GM23248 (cell line): Measurements from ENCODE around the gene WDTC1. TPM values are rescaled to one million over a fixed set of nuclear protein-coding genes. Genes with fewer than 3 reads are reported as not detected.

Source experiments
- DNase-seq: peaks from one replicate; pipeline ENCODE4 v3.0.0-alpha.2; 2015
- H2AFZ ChIP-seq: fragments of 200-600 bp; sonication (generic); 2 replicates; pipeline ENCODE4 v1.6.1; 2016; ENCODE audit warnings: antibody characterized with exemption
- H3F3A ChIP-seq: fragments of 200-600 bp; sonication (generic); 2 replicates; pipeline ENCODE4 v1.6.1; 2016; ENCODE audit warnings: mild to moderate bottlenecking, antibody characterized with exemption, mixed run types; ENCODE audit not compliant: insufficient read depth
- H3K27ac ChIP-seq: fragments of 200-600 bp; sonication (generic); 2 replicates; pipeline ENCODE4 v1.5.1; 2016; ENCODE audit warnings: mild to moderate bottlenecking
- H3K27me3 ChIP-seq: fragments of 200-600 bp; sonication (generic); replicated peaks from 2 replicates; pipeline ENCODE4 v1.6.1; 2016; ENCODE audit warnings: mild to moderate bottlenecking; ENCODE audit not compliant: insufficient read depth
- H3K36me3 ChIP-seq: fragments of 200-600 bp; sonication (generic); 2 replicates; pipeline ENCODE4 v1.6.1; 2016; ENCODE audit warnings: low read depth, mild to moderate bottlenecking
- H3K4me1 ChIP-seq: fragments of 200-600 bp; sonication (generic); 2 replicates; pipeline ENCODE4 v1.6.1; 2016; ENCODE audit warnings: mild to moderate bottlenecking; ENCODE audit not compliant: insufficient read depth
- H3K4me2 ChIP-seq: fragments of 200-600 bp; sonication (generic); one replicate; pipeline ENCODE4 v1.6.1; 2016; ENCODE audit warnings: mild to moderate bottlenecking; ENCODE audit not compliant: unreplicated experiment
- H3K4me3 ChIP-seq: fragments of 200-600 bp; sonication (generic); 2 replicates; pipeline ENCODE4 v1.5.1; 2016; ENCODE audit warnings: mild to moderate bottlenecking
- H3K79me2 ChIP-seq: fragments of 200-600 bp; sonication (generic); 2 replicates; pipeline ENCODE4 v1.6.1; 2016; ENCODE audit warnings: mild to moderate bottlenecking; ENCODE audit not compliant: insufficient read depth
- H3K9ac ChIP-seq: fragments of 200-600 bp; sonication (generic); 2 replicates; pipeline ENCODE4 v1.6.1; 2016; ENCODE audit warnings: mild to moderate bottlenecking
- H3K9me2 ChIP-seq: fragments of 200-600 bp; sonication (generic); 2 replicates; pipeline ENCODE4 v1.6.1; 2016; ENCODE audit warnings: mixed run types, mild to moderate bottlenecking, moderate library complexity; ENCODE audit not compliant: insufficient read depth
- H3K9me3 ChIP-seq: fragments of 200-600 bp; sonication (generic); one replicate; pipeline ENCODE4 v1.6.1; 2017; ENCODE audit warnings: low read depth
- H4K20me1 ChIP-seq: fragments of 200-600 bp; sonication (generic); 2 replicates; pipeline ENCODE4 v1.6.0; 2016; ENCODE audit not compliant: insufficient read depth
- EZH2 ChIP-seq: fragments of 200-600 bp; sonication (generic); IDR thresholded peaks from 2 replicates; pipeline ENCODE4 v1.6.1; 2018; ENCODE audit warnings: antibody characterized with exemption, mild to moderate bottlenecking; ENCODE audit not compliant: insufficient read depth, poor library complexity, severe bottlenecking
- EZH2phosphoT487 ChIP-seq: fragments of 200-600 bp; sonication (generic); IDR thresholded peaks from 2 replicates; pipeline ENCODE4 v1.6.1; 2018; ENCODE audit warnings: antibody characterized with exemption, moderate library complexity, mild to moderate bottlenecking, low read depth; ENCODE audit not compliant: insufficient read depth
- WGBS, 2 experiments: methylation state at CpG; one replicate each; pipeline ENCODE4 v1.1.6; 2015 to 2017; ENCODE audit warnings: low lambda C conversion rate in 2 of 2, low coverage in 1 of 2; ENCODE audit errors: missing lambda C conversion rate in 2 of 2; 5-methylcytosine and 5-hydroxymethylcytosine counted together
- in situ Hi-C: fragments of 300-500 bp; cut with MboI; formaldehyde crosslinking; loops from 2 replicates; pipeline ENCODE4 v1.15.0; 2020
- polyA plus RNA-seq: library from polyadenylated mRNA; unstranded; fragments of >200 nt; fragmentation: Nextera tagmentation; extraction: Ambion mirVana; gene quantifications from 2 replicates; pipeline ENCODE4 v1.2.1, GENCODE V29; 2016
- total RNA-seq: library from RNA; depleted of rRNA; stranded (reverse); fragments of >200 nt; shearing (Covaris generic); gene quantifications from 2 replicates; pipeline ENCODE4 v1.2.3, GENCODE V29; 2014

The WDTC1 gene
- total and polyA plus RNA-seq, 2 experiments from 2014 or later = 4.1 to 24.0 TPM

DNA sequence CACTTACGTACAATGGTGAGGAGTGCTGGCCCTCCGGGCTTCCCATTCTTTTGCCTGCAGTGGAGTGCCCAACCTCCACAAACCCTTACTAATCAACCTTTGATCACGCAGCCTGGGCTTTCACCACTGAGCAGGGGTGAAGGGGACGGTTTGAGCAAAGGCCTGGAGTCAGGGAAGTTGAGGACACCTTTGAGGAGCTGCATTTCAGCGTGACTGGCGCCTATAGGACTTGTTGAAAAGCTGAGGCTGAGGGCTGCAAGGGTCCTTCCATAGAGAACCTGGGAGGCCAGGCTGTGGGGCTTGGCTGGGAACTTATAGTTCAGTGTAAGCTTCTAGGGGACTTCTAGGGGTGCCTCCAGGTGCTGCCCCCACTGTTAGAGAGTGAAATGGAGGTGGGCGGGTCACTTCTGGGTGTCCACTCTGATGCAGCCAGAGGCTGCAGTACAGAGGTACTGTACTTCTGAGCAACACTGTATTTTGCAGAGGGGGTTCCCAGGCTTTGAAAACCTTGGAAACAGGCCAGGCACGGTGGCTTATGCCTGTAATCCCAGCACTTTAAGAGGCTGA lies 117.2 kb downstream of the WDTC1 start:
- no peak overlapping the region for H2AFZ ChIP-seq
- H3F3A ChIP-seq = no peaks in the 10 kb centered on the region
- H3K79me2 ChIP-seq = no peaks in the 10 kb centered on the region
- TF ChIP-seq EZH2 = no peak
- no peak for TF ChIP-seq EZH2phosphoT487
- no peak overlapping the region for H3K27ac ChIP-seq
- 54 to 58% methylated on average over 8 of the region's 8 CpGs for WGBS, 2 experiments
- no peak overlapping the region for H3K4me3 ChIP-seq
- DNase-seq = no peak
- H3K9ac ChIP-seq = no peak overlapping the region
- H3K4me2 ChIP-seq = no peak overlapping the region
- in situ Hi-C loops = no loop called here
- H3K4me1 ChIP-seq = no peaks in the 10 kb centered on the region
- H3K9me2 ChIP-seq = no peaks in the 10 kb centered on the region
- H4K20me1 ChIP-seq = no peaks in the 10 kb centered on the region
- H3K27me3 ChIP-seq = no peaks in the 10 kb centered on the region
- no peaks in the 10 kb centered on the region for H3K9me3 ChIP-seq
- H3K36me3 ChIP-seq = no peaks in the 10 kb centered on the region

DNA sequence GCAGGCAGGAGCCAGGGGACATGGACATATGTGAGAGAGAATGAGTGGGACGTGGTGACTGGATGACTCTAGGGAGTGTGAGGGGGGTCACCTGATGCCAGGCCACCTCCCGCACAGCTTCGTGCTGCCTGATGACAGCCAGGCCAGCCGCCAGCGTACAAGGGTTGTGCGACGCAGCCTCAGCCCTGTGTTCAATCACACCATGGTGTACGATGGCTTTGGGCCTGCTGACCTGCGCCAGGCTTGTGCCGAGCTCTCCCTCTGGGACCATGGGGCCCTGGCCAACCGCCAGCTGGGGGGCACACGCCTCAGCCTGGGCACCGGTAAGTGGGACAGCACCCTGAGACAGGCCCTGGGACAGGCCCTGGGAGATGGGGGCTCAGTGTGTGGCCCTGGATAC lies 118.7 kb downstream of the WDTC1 start:
- Histone ChIP-seq H3K4me1 (no peaks in the 10 kb centered on the region), H4K20me1 (no peaks in the 10 kb centered on the region), H3K9me2 (no peaks in the 10 kb centered on the region), H3K79me2 (no peaks in the 10 kb centered on the region), H3K27ac (no peak overlapping the region), H3K4me2 (no peak overlapping the region), H3K36me3 (no peaks in the 10 kb centered on the region; the same call in 1 of the 2 replicates), H2AFZ (no peak overlapping the region), H3K9ac (no peak overlapping the region), H3K27me3 (no peaks in the 10 kb centered on the region), H3K9me3 (no peaks in the 10 kb centered on the region), H3K4me3 (no peak overlapping the region), H3F3A (no peaks in the 10 kb centered on the region)
- TF ChIP-seq EZH2 (no peak), EZH2phosphoT487 (no peak)
- in situ Hi-C loops = no loop called here
- WGBS, 2 experiments = 94 to 98% methylated on average over 13 of the region's 13 CpGs
- DNase-seq = no peak

DNA sequence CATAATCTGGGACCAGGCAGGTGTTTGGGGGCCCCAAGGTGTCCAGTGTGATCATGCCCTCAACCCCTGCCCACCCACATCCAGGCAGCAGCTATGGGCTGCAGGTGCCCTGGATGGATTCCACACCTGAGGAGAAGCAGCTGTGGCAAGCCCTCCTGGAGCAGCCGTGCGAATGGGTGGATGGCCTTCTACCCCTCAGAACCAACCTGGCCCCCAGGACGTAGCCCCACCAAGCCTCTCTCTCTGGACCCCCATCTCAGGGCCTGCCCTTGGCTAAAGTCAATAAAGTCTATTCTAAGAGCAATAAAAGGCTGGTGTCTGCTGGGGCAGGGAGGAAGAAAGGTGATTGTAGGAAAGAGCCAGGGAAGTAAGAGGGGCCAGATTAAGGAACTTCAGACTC lies 119.2 kb downstream of the WDTC1 start:
- Histone ChIP-seq H3K9me2 (no peaks in the 10 kb centered on the region), H3F3A (no peaks in the 10 kb centered on the region), H3K4me1 (no peaks in the 10 kb centered on the region), H3K4me3 (no peak overlapping the region), H3K27me3 (no peaks in the 10 kb centered on the region), H3K79me2 (no peaks in the 10 kb centered on the region), H3K4me2 (no peak overlapping the region), H3K9me3 (no peaks in the 10 kb centered on the region), H3K9ac (no peak overlapping the region), H4K20me1 (no peaks in the 10 kb centered on the region), H3K36me3 (no peaks in the 10 kb centered on the region; the same call in 1 of the 2 replicates), H3K27ac (no peak overlapping the region), H2AFZ (no peak overlapping the region)
- TF ChIP-seq EZH2 (no peak), EZH2phosphoT487 (no peak)
- DNase-seq = no peak
- WGBS, 2 experiments = 100% methylated on average over 3 of the region's 3 CpGs
- in situ Hi-C loops = no loop called here

DNA sequence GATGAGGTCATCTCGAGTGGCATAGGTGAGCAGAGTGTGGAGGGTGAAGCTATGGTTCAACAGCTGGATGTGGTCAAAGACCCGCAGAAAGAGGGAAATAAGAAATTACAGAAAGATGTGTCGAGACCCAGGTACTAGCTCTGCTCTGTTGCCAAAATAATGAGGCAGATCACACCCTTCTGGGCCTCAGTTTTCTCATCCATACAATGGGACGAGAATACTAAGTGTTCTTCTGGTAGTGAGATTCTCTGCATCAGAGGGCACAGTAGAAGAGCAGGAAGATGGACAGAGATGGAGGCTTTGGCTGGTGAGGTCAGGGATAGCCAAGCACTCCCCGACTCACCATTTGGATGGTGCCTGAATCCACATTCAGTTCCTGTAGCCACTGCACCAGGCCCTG lies 121.3 kb downstream of the WDTC1 start:
- H3K79me2 ChIP-seq = no peaks in the 10 kb centered on the region
- no peak overlapping the region for H3K4me2 ChIP-seq
- no peaks in the 10 kb centered on the region for H3K27me3 ChIP-seq
- H3K9me2 ChIP-seq = no peaks in the 10 kb centered on the region
- DNase-seq = no peak
- no peaks in the 10 kb centered on the region for H4K20me1 ChIP-seq
- no peaks in the 10 kb centered on the region for H3F3A ChIP-seq
- H2AFZ ChIP-seq = no peak overlapping the region
- no peak overlapping the region for H3K27ac ChIP-seq
- H3K9me3 ChIP-seq = no peaks in the 10 kb centered on the region
- no peaks in the 10 kb centered on the region for H3K4me1 ChIP-seq
- H3K36me3 ChIP-seq = no peaks in the 10 kb centered on the region; the same call in 1 of the 2 replicates
- H3K4me3 ChIP-seq = no peak overlapping the region
- WGBS, 2 experiments = 96% methylated on average over 5 of the region's 5 CpGs
- no peak overlapping the region for H3K9ac ChIP-seq
- in situ Hi-C loops = no loop called here
- TF ChIP-seq EZH2phosphoT487 (no peak), EZH2 (no peak)

DNA sequence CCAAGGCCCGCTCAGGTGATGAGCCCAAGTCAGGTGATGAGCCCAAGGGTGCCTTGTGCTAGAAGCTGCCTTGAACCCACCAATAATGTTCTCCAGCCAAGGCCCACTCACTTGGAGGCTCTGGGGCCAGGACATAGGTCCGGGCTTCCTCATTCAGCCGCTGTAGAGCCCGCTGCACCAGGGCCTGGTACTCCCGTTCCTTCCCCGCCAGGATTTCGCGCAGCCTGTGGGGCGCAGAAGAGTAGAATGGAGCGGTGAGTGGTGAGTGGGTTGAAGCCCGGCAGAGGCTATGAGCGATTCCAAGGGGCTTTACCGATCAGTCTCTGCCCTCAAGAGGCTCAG lies 121.8 kb downstream of the WDTC1 start:
- 95 to 96% methylated on average over 13 of the region's 13 CpGs for WGBS, 2 experiments
- Histone ChIP-seq H3K27ac (no peak overlapping the region), H3K9me2 (no peaks in the 10 kb centered on the region), H4K20me1 (no peaks in the 10 kb centered on the region), H2AFZ (no peak overlapping the region), H3K4me2 (no peak overlapping the region), H3K36me3 (no peaks in the 10 kb centered on the region; the same call in 1 of the 2 replicates), H3K4me3 (no peak overlapping the region), H3F3A (no peaks in the 10 kb centered on the region), H3K9me3 (no peaks in the 10 kb centered on the region), H3K9ac (no peak overlapping the region), H3K4me1 (no peaks in the 10 kb centered on the region), H3K79me2 (no peaks in the 10 kb centered on the region), H3K27me3 (no peaks in the 10 kb centered on the region)
- TF ChIP-seq EZH2 (no peak), EZH2phosphoT487 (no peak)
- no peak for DNase-seq
- in situ Hi-C loops = no loop called here
